Neural cell (in vitro differentiated cells): ENCODE results near the gene BRD9. TPM values are rescaled to one million over a fixed set of nuclear protein-coding genes. Genes with fewer than 3 reads are reported as not detected.
"Not testable (repeated sequence)": the region's sequence is repeated elsewhere in the genome, so short reads cannot be mapped to it uniquely, and the experiment has no call there.

Experiments
- H2AFZ ChIP-seq: fragments of 200-600, 300-800 bp; sonication (generic), shearing (Covaris generic); 2 replicates; pipeline ENCODE4 v1.6.0; 2014; ENCODE audit warnings: low read depth, mild to moderate bottlenecking, antibody characterized with exemption, low read length, moderate library complexity
- H3F3A ChIP-seq: fragments of 200-600 bp; shearing (Covaris generic); 2 replicates; pipeline ENCODE4 v1.6.1; 2016; ENCODE audit warnings: mild to moderate bottlenecking, moderate library complexity, mixed read lengths, antibody characterized with exemption, low read length; ENCODE audit not compliant: insufficient read depth, poor library complexity, severe bottlenecking
- H3K27ac ChIP-seq: fragments of 200-600, 300-800 bp; sonication (generic), shearing (Covaris generic); 2 replicates; pipeline ENCODE4 v1.5.1; 2014; ENCODE audit warnings: mild to moderate bottlenecking, low read length, moderate library complexity
- H3K27me3 ChIP-seq: fragments of 300-800, 200-600 bp; sonication (generic), shearing (Covaris generic); 2 replicates; pipeline ENCODE4 v1.6.0; 2014; ENCODE audit warnings: mild to moderate bottlenecking, low read depth, low read length, moderate library complexity; ENCODE audit not compliant: insufficient read depth
- H3K36me3 ChIP-seq: fragments of 300-800, 200-600 bp; sonication (generic), shearing (Covaris generic); 2 replicates; pipeline ENCODE4 v1.5.1; 2014; ENCODE audit warnings: mild to moderate bottlenecking, antibody characterized with exemption, low read length, moderate library complexity; ENCODE audit not compliant: insufficient read depth
- H3K4me2 ChIP-seq: fragments of 300-800, 200-600 bp; sonication (generic), shearing (Covaris generic); 2 replicates; pipeline ENCODE4 v1.6.0; 2014; ENCODE audit warnings: mild to moderate bottlenecking, low read length
- H3K4me3 ChIP-seq: fragments of 300-800, 200-600 bp; sonication (generic), shearing (Covaris generic); 2 replicates; pipeline ENCODE4 v1.5.1; 2014; ENCODE audit warnings: mild to moderate bottlenecking, low read length, moderate library complexity
- H3K79me2 ChIP-seq: fragments of 200-600 bp; shearing (Covaris generic); replicated peaks from 2 replicates; pipeline ENCODE4 v1.6.0; 2014; ENCODE audit warnings: mild to moderate bottlenecking, low read length, moderate library complexity; ENCODE audit not compliant: insufficient read depth
- H3K9ac ChIP-seq: fragments of 300-800, 200-600 bp; sonication (generic), shearing (Covaris generic); 2 replicates; pipeline ENCODE4 v1.6.1; 2016; ENCODE audit warnings: mild to moderate bottlenecking, low read length, mixed read lengths
- H3K9me2 ChIP-seq: fragments of 200-600 bp; shearing (Covaris generic); 2 replicates; pipeline ENCODE4 v1.6.1; 2016; ENCODE audit warnings: mild to moderate bottlenecking, low read length, mixed read lengths; ENCODE audit not compliant: insufficient read depth
- H3K9me3 ChIP-seq: fragments of 200-600, 300-800 bp; sonication (generic), shearing (Covaris generic); 2 replicates; pipeline ENCODE4 v1.6.1; 2016; ENCODE audit warnings: mild to moderate bottlenecking, mixed run types, low read length, moderate library complexity, mixed read lengths
- H4K20me1 ChIP-seq: fragments of 200-600 bp; shearing (Covaris generic); 2 replicates; pipeline ENCODE4 v1.6.1; 2016; ENCODE audit warnings: mild to moderate bottlenecking, mixed run types; ENCODE audit not compliant: insufficient read depth
- CTCF ChIP-seq: fragments of 450-650 bp; IDR thresholded peaks from 2 replicates; pipeline ENCODE4 v1.5.1; 2014; ENCODE audit warnings: antibody characterized with exemption, mild to moderate bottlenecking, moderate library complexity; ENCODE audit not compliant: poor library complexity, severe bottlenecking
- EP300 ChIP-seq: fragments of 450-650 bp; conservative IDR thresholded peaks from 2 replicates; pipeline ENCODE4 v1.6.1; 2014; ENCODE audit warnings: antibody characterized with exemption, mild to moderate bottlenecking, moderate library complexity; ENCODE audit not compliant: poor library complexity, severe bottlenecking
- EZH2 ChIP-seq: fragments of 200-600, 300-800 bp; shearing (Covaris generic), sonication (generic); IDR thresholded peaks from 2 replicates; pipeline ENCODE4 v1.6.1; 2014; ENCODE audit warnings: antibody characterized with exemption, low read length, borderline replicate concordance, mild to moderate bottlenecking; ENCODE audit not compliant: insufficient read depth, poor library complexity, severe bottlenecking
- MXI1 ChIP-seq: fragments of 450-650 bp; conservative IDR thresholded peaks from 2 replicates; pipeline ENCODE4 v1.6.1; 2014; ENCODE audit warnings: antibody characterized with exemption, mild to moderate bottlenecking; ENCODE audit not compliant: poor library complexity, severe bottlenecking
- POLR2AphosphoS5 ChIP-seq: IDR thresholded peaks from 2 replicates; pipeline ENCODE4 v1.6.1; 2012
- RAD21 ChIP-seq: fragments of 450-650 bp; conservative IDR thresholded peaks from 2 replicates; pipeline ENCODE4 v1.6.1; 2014; ENCODE audit warnings: antibody characterized with exemption, mild to moderate bottlenecking, moderate library complexity
- REST ChIP-seq: IDR thresholded peaks from 2 replicates; pipeline ENCODE4 v1.6.1; 2012; ENCODE audit warnings: borderline replicate concordance
- SMC3 ChIP-seq: fragments of 450-650 bp; conservative IDR thresholded peaks from 2 replicates; pipeline ENCODE4 v1.6.1; 2014; ENCODE audit warnings: antibody characterized with exemption, mild to moderate bottlenecking, moderate library complexity; ENCODE audit not compliant: poor library complexity
- TAF1 ChIP-seq: IDR thresholded peaks from 2 replicates; pipeline ENCODE4 v1.6.1; 2012; ENCODE audit warnings: low read depth
- polyA plus RNA-seq: library from polyadenylated mRNA; depleted of rRNA; stranded (reverse); fragments of >200 nt; gene quantifications from 2 replicates; pipeline ENCODE4 v1.2.3, GENCODE V29; 2014

Gene BRD9
- polyA plus RNA-seq, 1 donor from 2014 or later = 50.4 TPM

- Histone ChIP-seq H3K79me2 (peaks cover 5% of the 10 kb centered on the region), H2AFZ (no peak overlapping the region), H3K9me2 (no peaks in the 10 kb centered on the region), H3K36me3 (peaks cover 7% of the 10 kb centered on the region), H3K4me3 (no peak overlapping the region), H3K9ac (no peak overlapping the region), H3F3A (no peaks in the 10 kb centered on the region), H3K27me3 (no peaks in the 10 kb centered on the region), H4K20me1 (no peaks in the 10 kb centered on the region), H3K27ac (no peak overlapping the region), H3K9me3 (no peaks in the 10 kb centered on the region), H3K4me2 (no peak overlapping the region)
- no peak for TF ChIP-seq SMC3
- no peak for TF ChIP-seq TAF1
- no peak for TF ChIP-seq EP300
- no peak for TF ChIP-seq RAD21
- no peak for TF ChIP-seq CTCF
- no peak for TF ChIP-seq MXI1
- no peak for TF ChIP-seq REST
- no peak for TF ChIP-seq POLR2AphosphoS5
- no peak for TF ChIP-seq EZH2
Observed at GRCh38 chr5:881551-881935, 11.1 kb downstream of the BRD9 start.

GRCh38 chr5:880816-881550 is 11.6 kb downstream of the BRD9 start:
- H3K4me3 ChIP-seq = no peak overlapping the region
- peaks cover 6% of the 10 kb centered on the region for H3K36me3 ChIP-seq
- H3K27me3 ChIP-seq = no peaks in the 10 kb centered on the region
- H3K9me3 ChIP-seq = no peaks in the 10 kb centered on the region
- H3K4me2 ChIP-seq = no peak overlapping the region
- H2AFZ ChIP-seq = no peak overlapping the region
- no peaks in the 10 kb centered on the region for H4K20me1 ChIP-seq
- no peak overlapping the region for H3K9ac ChIP-seq
- TF ChIP-seq SMC3 (no peak), EZH2 (no peak), EP300 (no peak)
- no peaks in the 10 kb centered on the region for H3F3A ChIP-seq
- H3K9me2 ChIP-seq = no peaks in the 10 kb centered on the region
- no peak overlapping the region for H3K27ac ChIP-seq
- H3K79me2 ChIP-seq = peaks cover 5% of the 10 kb centered on the region

GRCh38 chr5:878677-879076 is 13.9 kb downstream of the BRD9 start:
- not testable (repeated sequence) for H3K79me2 ChIP-seq, H3K27me3 ChIP-seq, H3K4me2 ChIP-seq, H3F3A ChIP-seq, H3K9ac ChIP-seq, H3K36me3 ChIP-seq, H3K9me3 ChIP-seq, H3K4me3 ChIP-seq, H2AFZ ChIP-seq, H3K27ac ChIP-seq, H4K20me1 ChIP-seq, H3K9me2 ChIP-seq
